SIG-M5 treated with dmso at 0.1 percent for 504 hours (cell line): ENCODE data around the gene DBF4B.
A peak's percentile ranks its signal among the peaks of the same experiment; 100 is the strongest.
"Not testable (repeated sequence)": the region's sequence is repeated elsewhere in the genome, so short reads cannot be mapped to it uniquely, and the experiment has no call there.

ENCODE experiments used
- DNase-seq: peaks from one replicate; lab custom pipeline; 2025; ENCODE audit not compliant: unreplicated experiment; lab: John Stamatoyannopoulos, UW

DBF4B gene

GRCh38 chr17:44708401-44709263 is at the start of gene DBF4B:
TSS of gene DBF4B (plus strand) at chr17:44708665. CDS start at chr17:44708821, 156 bp downstream.
- DNase-seq, result peak; percentile 89

DNA sequence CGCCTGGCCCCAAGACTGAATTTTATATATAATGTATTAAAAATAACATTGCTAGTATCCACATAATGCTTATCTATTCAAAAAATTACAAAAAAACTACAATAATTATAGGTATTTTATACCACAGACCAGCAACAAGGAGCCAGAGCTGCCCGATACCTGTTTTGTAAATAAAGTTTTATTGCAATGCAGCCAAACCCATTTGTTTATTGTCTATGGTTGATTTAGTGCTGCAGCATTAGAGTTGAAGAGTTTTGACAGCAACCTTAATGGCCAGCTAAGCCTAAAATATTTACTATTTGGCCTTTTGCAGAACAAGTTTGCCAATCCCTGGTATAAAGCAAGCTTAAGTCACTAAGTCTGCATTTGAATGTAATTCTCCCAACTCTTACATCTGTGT is 46.6 kb upstream of the DBF4B start:
- no peak for DNase-seq

DNA sequence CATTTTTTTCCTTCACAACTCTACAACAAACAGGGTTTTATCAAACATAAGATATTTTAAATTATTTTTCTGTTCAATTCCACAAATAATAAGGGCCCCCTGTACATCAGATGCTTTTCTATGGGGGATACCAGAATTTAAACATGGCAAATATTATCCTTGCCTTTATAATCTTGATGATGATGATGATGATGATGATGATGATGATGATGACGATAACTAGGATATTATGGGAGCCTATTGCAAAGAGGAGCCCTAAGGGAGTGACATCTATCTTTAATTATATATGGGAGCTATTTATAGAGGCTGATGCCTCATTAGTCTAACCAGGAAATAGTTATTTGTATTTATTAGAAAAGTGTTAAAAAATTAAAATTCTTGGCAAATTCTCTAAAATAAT is 45.4 kb upstream of the DBF4B start:
- DNase-seq, result no peak

DNA sequence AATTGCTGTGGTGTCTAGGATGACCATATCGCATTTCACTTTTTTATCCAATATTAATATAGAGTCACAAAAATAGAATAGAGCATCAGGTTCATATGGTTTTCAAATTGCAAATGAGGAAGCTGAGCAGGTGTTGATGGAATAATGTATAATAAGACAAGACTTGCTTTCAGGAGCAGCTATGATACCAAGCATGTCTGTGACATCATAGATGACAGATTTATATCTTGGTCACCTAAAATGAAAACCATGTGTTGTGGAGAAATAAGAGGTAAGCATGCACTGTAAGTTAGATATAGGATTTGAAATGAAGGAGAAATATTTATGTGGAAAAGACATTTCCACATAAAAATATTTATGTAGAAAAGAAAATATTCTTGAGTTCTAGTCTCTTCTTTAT is 43.6 kb upstream of the DBF4B start:
- DNase-seq, result no peak

- no peak for DNase-seq
Observed at GRCh38 chr17:44666006-44666405, 42.5 kb upstream of the DBF4B start.

DNA sequence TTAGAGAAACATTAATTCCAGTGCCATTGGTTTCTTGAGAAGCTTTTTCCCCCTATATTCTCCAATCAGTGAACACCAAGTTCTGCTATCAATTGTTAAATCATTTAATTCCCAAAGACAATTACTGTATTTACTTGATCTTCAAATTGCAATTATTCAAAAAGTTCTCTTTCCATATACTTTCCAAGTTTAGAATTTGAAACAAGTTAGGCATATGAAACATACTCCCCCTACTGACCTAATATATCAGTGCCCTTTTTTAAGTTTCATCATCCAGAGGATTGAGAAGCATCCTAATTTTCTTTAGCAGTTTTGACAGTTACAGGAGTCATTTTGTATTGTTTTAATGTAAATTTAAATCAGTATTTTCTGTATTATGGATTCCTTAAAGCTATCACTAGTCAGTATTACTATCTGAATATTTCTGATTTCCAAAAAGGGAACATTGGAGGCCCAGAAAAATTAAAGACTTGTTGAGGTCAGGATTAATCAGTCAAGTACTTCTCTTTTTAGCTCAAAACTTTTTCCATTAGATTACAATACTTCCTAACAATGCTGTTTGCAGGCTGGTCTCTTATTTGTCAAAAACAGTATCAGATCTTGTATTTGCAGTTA is 35.9 kb upstream of the DBF4B start:
- peak; percentile 61 for DNase-seq

- DNase-seq, result no peak
Observed at GRCh38 chr17:44673893-44674292, 34.6 kb upstream of the DBF4B start.

GRCh38 chr17:44677136-44677535 is 31.3 kb upstream of the DBF4B start:
- no peak for DNase-seq

GRCh38 chr17:44683303-44683702 is 25.2 kb upstream of the DBF4B start:
- DNase-seq, result peak; percentile 87

GRCh38 chr17:44687756-44688155 is 20.7 kb upstream of the DBF4B start:
- DNase-seq, result no peak

- no peak for DNase-seq
Observed at GRCh38 chr17:44688200-44688599, 20.3 kb upstream of the DBF4B start.

GRCh38 chr17:44688675-44689476 is 19.6 kb upstream of the DBF4B start:
- DNase-seq, result no peak

- peak; percentile 88 for DNase-seq
Observed at GRCh38 chr17:44689477-44690217, 18.8 kb upstream of the DBF4B start, which contains the start of gene CCDC43. TSS of gene CCDC43 (minus strand) at chr17:44689776. CDS start at chr17:44689753, 23 bp downstream.

- peak; percentile 80 for DNase-seq
Observed at GRCh38 chr17:44690746-44691306, 17.6 kb upstream of the DBF4B start.

GRCh38 chr17:44693609-44694008 is 14.9 kb upstream of the DBF4B start:
- DNase-seq, result no peak

GRCh38 chr17:44700288-44700687 is 8.2 kb upstream of the DBF4B start:
- DNase-seq, result not testable (repeated sequence)

DNA sequence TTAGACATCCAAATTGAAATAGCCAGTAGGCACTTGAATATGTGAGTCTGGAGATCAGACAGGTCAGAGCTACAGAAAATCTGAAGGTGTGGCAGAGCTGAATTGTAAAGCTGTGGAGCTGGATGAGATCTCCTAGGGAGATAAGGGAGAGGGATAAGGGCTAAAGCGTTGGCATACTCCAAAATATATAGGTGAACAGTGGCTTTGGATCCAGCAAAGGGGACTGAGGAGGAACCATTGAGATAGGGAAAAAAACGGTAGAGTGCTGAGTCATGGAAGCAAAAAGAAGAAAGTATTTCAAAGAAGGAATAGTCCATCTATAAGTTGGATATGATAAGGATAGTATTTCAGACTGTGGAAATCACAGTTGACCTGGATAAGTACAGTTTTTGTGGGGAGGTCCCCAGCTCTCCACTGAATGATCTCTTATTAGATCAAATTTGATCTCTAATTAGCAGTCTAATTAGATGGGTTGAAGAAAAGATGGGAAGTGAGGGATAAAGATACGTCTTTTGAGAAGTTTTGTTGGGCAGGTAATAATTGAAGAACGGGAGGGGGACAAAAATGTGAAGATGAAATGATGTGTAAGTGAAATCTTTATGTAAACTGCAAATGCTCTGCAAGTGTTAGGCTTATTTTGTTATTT is 587 bp upstream of the DBF4B start:
- DNase-seq, result no peak

DNA sequence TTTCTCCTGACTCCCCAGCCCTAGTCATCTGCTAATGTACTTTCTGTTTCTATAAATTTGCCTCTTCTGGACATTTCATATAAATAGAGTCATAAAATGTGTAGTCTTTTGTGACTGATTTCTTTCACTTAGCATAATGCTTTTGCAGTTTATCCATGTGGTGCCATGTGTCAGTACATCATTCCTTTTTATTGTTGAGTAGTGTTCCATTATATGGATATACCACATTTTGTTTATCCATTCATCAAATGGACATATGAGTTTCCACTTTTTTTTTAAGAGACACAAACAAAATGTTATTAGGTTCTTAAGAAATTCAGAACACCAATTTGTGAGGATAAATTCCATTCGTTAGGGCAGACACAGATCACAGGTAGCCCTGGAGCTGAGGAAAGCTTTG is 11.0 kb downstream of the DBF4B start:
- DNase-seq, result no peak

DNA sequence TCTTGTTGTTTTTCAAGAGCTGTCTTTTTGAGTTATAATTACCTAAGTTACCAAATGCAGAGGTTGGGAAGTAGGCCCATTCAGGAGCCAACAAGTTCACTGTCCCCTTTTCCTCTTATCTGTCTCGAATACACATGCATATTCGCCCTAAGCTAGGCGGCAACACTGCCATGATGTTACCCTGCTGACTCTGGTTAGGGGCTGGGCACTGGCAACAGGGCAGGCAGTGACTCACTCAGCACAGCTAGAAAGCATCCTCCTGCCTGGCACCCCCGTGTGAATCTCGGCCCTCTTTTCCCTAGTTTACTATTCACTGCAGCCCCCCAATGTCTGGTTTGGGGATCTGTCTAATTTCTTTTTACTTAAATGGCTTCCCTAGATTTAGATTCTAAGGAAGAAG is 13.8 kb downstream of the DBF4B start:
- DNase-seq, result no peak

DNA sequence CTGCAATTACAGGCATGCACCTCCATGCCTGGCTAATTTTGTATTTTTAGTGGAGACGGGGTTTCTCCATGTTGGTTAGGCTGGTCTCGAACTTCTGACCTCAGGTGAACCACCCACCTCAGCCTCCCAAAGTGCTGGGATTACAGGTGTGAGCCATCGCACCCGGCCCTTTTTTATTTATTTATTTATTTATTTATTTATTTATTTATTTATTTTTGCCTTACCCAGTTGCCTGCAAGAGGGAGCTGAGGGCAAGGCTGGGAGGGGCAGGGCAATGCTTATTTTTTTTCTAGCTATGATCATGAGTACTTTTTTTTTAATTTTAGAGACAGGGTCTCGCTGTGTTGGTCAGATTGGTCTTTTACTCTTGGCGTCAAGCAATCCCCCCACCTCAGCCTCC is 17.7 kb downstream of the DBF4B start:
- not testable (repeated sequence) for DNase-seq
